WERI-Rb-1 (cell line): Measurements from ENCODE around the gene HIGD2B.
"Not testable (repeated sequence)": the region's sequence is repeated elsewhere in the genome, so short reads cannot be mapped to it uniquely, and the experiment has no call there.

Experiments
- DNase-seq: peaks from one replicate; pipeline ENCODE4 v3.0.0-alpha.2; 2020
- H3K27ac ChIP-seq: fragments of 250-450 bp; sonication (Bioruptor Pico); 2 replicates; pipeline ENCODE4 v1.5.1; 2020; ENCODE audit warnings: mild to moderate bottlenecking, moderate library complexity
- H3K27me3 ChIP-seq: fragments of 250-450 bp; sonication (Bioruptor Pico); 2 replicates; pipeline ENCODE4 v1.5.1; 2021; ENCODE audit warnings: mild to moderate bottlenecking, low read depth, moderate library complexity; ENCODE audit not compliant: insufficient read depth, severe bottlenecking
- H3K36me3 ChIP-seq: fragments of 250-450 bp; sonication (Bioruptor Pico); 2 replicates; pipeline ENCODE4 v1.5.1; 2020; ENCODE audit warnings: mild to moderate bottlenecking, moderate library complexity
- H3K4me3 ChIP-seq: 2 replicates; pipeline ENCODE4 v1.5.1; 2011; ENCODE audit warnings: low read depth, mild to moderate bottlenecking, control low read depth, low read length
- H3K9me3 ChIP-seq: fragments of 250-450 bp; sonication (Bioruptor Pico); 2 replicates; pipeline ENCODE4 v1.5.1; 2021; ENCODE audit warnings: mild to moderate bottlenecking, moderate library complexity; ENCODE audit not compliant: severe bottlenecking
- CTCF ChIP-seq: IDR thresholded peaks from 2 replicates; pipeline ENCODE4 v1.5.1; 2011; ENCODE audit warnings: low read depth, mild to moderate bottlenecking, control low read depth, inconsistent platforms, low read length

Gene HIGD2B

DNA sequence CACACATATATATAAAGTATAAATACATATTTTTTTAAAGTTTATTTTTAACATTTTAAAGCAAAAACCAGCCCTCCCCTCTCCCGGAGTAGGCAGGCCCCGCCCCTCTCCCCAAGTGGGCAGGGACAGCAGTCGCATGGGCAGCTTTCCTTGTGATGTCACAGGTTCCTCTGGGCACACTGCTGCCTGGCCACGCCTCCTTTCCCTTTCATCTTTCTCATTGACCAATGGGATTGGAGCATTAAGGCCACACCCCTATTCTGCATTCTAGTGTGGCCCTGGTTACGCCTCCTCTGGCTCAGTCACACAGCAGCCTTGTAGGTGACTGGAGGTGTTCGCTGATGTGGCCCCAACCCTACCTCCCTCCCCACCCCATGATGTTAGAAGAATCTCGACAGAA lies 31.6 kb downstream of the HIGD2B start, which contains the start of gene GOLGA6B:
GOLGA6B (plus strand) TSS at position 301 of the 400 bp plus-strand sequence; CDS start at position 342, 41 bp downstream.
- H3K36me3 ChIP-seq, H3K27ac ChIP-seq, H3K9me3 ChIP-seq, DNase-seq, H3K27me3 ChIP-seq, H3K4me3 ChIP-seq: not testable (repeated sequence)

DNA sequence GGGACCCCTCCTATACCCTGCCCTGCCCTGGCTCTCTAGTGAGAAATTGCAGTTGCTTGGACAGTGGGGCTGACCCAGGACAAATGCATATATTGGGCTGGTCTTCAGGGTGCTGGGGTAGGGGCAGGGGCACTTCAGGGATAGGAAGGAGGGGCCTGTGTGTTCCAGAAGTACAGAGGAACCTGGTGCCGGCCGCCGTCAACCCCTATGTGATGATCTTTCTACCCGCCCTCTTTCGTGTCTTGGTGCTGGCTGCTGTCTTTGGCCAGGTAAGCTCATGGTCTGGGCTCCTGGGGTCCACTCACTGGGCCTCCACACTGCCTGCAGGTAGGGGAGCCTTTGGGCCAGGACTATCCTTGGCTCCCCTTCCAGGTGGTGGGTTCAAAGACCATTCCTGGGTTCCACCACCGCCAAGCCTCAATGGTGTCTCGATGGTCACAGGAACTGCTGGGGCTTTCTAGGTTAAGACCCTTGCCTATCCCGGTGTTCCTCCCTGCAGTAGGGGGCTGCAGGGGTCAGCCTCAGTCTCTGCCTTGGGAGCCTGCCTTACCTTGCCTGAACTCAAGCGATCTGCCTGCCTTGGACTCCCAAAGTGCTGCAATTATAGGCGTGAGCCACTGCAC lies 37.2 kb downstream of the HIGD2B start:
- not testable (repeated sequence) for H3K4me3 ChIP-seq, DNase-seq, H3K27me3 ChIP-seq, H3K36me3 ChIP-seq, H3K9me3 ChIP-seq, H3K27ac ChIP-seq

DNA sequence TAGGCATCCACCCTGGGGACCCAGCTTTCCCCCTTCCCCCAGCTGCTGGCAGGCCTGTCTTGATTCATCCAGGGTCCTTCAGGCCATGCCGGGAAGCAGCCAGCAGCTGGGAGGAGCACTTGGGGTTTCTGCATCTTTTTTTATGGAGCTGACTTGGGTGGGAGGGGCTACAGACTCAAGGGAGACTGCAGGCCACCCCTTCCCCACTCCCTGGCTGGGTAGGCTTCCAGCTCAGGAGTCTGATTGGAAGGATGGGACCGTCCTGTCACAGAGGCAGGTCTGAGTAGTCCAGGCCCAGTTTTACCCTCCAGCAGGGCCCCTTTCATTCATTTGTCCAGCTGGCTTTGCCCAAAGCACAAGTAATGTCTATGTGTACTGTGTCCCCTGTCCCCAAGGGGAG lies 43.7 kb downstream of the HIGD2B start:
- not testable (repeated sequence) for H3K27me3 ChIP-seq, H3K9me3 ChIP-seq, H3K36me3 ChIP-seq, DNase-seq, H3K27ac ChIP-seq, H3K4me3 ChIP-seq

GRCh38 chr15:72639759-72640483 lies 46.1 kb downstream of the HIGD2B start:
- H3K9me3 ChIP-seq, H3K4me3 ChIP-seq, H3K27ac ChIP-seq, H3K27me3 ChIP-seq, H3K36me3 ChIP-seq, DNase-seq: not testable (repeated sequence)

GRCh38 chr15:72636519-72637282 lies 49.3 kb downstream of the HIGD2B start:
- H3K36me3 ChIP-seq, H3K27me3 ChIP-seq, H3K9me3 ChIP-seq, H3K27ac ChIP-seq: not testable (repeated sequence)
- peak; percentile 78 for DNase-seq
- peak overlapping the region; percentile 44 for H3K4me3 ChIP-seq

GRCh38 chr15:72629068-72629570 lies 56.9 kb downstream of the HIGD2B start:
- not testable (repeated sequence) for H3K4me3 ChIP-seq, H3K36me3 ChIP-seq, H3K27ac ChIP-seq, H3K9me3 ChIP-seq, DNase-seq, H3K27me3 ChIP-seq

DNA sequence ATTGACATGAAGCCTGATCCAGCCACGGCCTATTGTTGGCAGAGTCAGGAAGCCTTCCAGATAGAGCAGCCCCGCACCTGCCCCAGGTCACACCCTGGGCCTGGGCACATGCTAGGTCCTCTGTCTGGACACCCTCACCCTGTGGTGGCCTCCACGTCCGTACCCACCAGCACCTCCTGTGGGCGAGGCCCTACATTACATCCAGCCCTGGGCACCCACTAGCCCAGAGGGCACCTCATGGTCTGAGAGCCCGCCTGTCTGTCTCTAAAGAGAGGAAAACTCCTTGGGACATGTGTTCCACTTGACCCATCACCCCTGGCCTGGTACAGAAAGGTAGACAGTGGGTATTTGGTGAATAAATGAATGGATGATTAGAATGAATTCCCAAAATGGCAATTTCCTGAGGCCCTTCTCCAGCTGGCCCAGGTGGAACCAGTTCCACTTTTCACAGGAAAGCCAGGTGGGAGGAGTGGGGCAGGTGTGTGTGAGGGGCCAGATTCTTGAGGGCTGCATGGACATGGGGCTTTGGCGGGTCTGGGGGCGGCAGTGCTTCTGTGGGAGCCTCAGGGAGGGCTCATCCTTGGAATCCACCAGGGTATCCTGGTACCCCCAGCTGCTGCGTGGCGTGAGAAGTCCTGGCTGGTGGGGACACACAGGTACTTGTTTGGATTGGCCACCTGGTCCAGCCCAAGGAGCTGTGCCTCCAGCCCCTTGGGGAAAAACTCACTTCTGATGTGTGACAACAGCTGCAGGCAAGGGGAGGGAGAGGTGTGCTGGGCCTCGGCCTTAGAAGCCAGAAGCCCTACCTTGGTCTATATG lies 57.5 kb downstream of the HIGD2B start:
- not testable (repeated sequence) for H3K27me3 ChIP-seq, H3K9me3 ChIP-seq, H3K36me3 ChIP-seq, H3K4me3 ChIP-seq, H3K27ac ChIP-seq
- DNase-seq, result peak; percentile 40
- TF ChIP-seq CTCF, result peak; percentile 31; the same call in 1 of the 2 replicates

DNA sequence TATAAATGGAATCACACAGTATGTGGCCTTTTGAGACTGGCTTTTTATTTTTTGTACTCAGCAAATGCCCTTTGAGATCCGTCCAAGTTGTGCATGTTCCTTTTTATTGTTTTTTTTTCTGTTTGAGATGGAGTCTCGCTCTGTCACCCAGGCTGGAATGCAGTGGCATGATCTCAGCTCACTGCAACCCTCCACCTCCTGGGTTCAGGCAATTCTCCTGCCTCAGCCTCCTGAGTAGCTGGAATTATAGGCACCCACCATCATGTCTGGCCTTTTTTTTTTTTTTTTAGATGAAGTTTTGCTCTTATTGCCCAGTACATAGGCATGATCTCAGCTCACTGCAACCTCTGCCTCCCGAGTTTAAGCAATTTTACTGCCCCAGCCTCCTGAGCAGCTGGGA lies 59.8 kb downstream of the HIGD2B start:
- H3K27ac ChIP-seq, H3K27me3 ChIP-seq, H3K4me3 ChIP-seq, H3K9me3 ChIP-seq, H3K36me3 ChIP-seq, DNase-seq: not testable (repeated sequence)
